MM.1S (cell line): Measurements from ENCODE around the gene AKAP8.
"Not testable (repeated sequence)": the region's sequence is repeated elsewhere in the genome, so short reads cannot be mapped to it uniquely, and the experiment has no call there.

Experiments used
- EZH2 ChIP-seq: fragments of 300-600 bp; sonication (generic); optimal IDR thresholded peaks from 2 replicates; pipeline ENCODE3; 2017; ENCODE audit warnings: low read depth, mild to moderate bottlenecking, antibody characterized with exemption, low read length, mixed read lengths
- EZH2phosphoT487 ChIP-seq: fragments of 300-600 bp; sonication (generic); IDR thresholded peaks from 2 replicates; pipeline ENCODE4 v1.6.1; 2018; ENCODE audit warnings: antibody characterized with exemption, low read length

DNA sequence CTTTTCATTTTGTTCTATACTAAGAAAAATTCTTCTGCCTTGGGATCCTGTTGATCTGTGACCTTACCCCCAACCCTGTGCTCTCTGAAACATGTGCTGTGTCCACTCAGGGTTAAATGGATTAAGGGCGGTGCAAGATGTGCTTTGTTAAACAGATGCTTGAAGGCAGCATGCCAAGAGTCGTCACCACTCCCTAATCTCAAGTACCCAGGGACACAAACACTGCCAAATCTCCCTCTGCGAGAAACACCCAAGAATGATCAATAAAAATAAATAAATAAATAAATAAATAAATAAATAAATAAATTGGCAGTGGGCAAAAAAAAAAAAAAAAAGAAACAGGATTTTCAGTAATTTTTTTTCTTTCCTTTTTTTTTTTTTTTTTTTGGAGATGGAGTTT lies 15.8 kb downstream of the AKAP8 start:
- not testable (repeated sequence) for TF ChIP-seq EZH2, EZH2phosphoT487
